HepG2 (cell line): Measurements from ENCODE around the gene CACNB4. TPM values are rescaled to one million over a fixed set of nuclear protein-coding genes. Genes with fewer than 3 reads are reported as not detected.

Source experiments
- ATAC-seq: fragments of 200-7000 bp; cut with Tn5 transposase; 3 replicates; pipeline ENCODE4 v1.9.1; 2020; ENCODE audit warnings: mild to moderate bottlenecking, moderate library complexity
- BruUV-seq: library from RNA; stranded (reverse); fragments of 400-500 nt; replicated peaks from 2 replicates; lab custom pipeline; 2021; lab: Mats Ljungman, UMichigan
- CTCF ChIA-PET: fragments of 300-600 bp; formaldehyde crosslinking; extraction: SDS; loops from one replicate; lab custom pipeline; 2021; ENCODE audit warnings: low total read pairs, inconsistent platforms, low intra/inter-chr PET ratio; lab: Yijun Ruan, JAX
- POLR2A ChIA-PET: fragments of 350-600 bp; sonication (Branson Sonifier 250); formaldehyde crosslinking; loops from one replicate; lab custom pipeline; 2020; ENCODE audit warnings: antibody characterized with exemption, inconsistent platforms; lab: Yijun Ruan, JAX
- DNase-seq: peaks from one replicate; pipeline ENCODE4 v3.0.0-alpha.2; 2015; ENCODE audit warnings: low spot score
- FAIRE-seq: peaks from 3 replicates; lab custom pipeline; 2011; peaks lifted over from hg19 to GRCh38; lab: Jason Lieb, UNC
- H2AFZ ChIP-seq: one replicate; pipeline ENCODE4 v1.6.1; 2011; ENCODE audit warnings: low read length, inconsistent platforms
- H3K27ac ChIP-seq: fragments of 300-600 bp; 3 replicates; pipeline ENCODE4 v1.8.0; 2011; ENCODE audit warnings: mixed run types, mild to moderate bottlenecking, mixed read lengths, low read length, inconsistent platforms; ENCODE audit not compliant: insufficient read depth; ENCODE audit errors: extremely low read length
- H3K27me3 ChIP-seq, 2 experiments: fragments of 200-600 bp in 1 of 2; 2 replicates in 1 of 2; 3 replicates in 1 of 2; pipeline versions ENCODE4 v1.6.0 to v1.8.0; 2011; ENCODE audit warnings: low read length in 2 of 2, mild to moderate bottlenecking in 2 of 2, moderate library complexity in 2 of 2, inconsistent platforms in 1 of 2; ENCODE audit not compliant: insufficient read depth in 2 of 2, control insufficient read depth in 1 of 2
- H3K36me3 ChIP-seq, 2 experiments: fragments of 200-600 bp in 1 of 2; replicated peaks in 1 of 2; 2 replicates in 1 of 2; 3 replicates in 1 of 2; pipeline versions ENCODE4 v1.5.1 to v1.8.0; 2011; ENCODE audit warnings: low read length in 2 of 2, inconsistent platforms in 1 of 2; ENCODE audit not compliant: insufficient read depth in 2 of 2, control insufficient read depth in 1 of 2
- H3K4me1 ChIP-seq: 2 replicates; pipeline ENCODE4 v1.5.1; 2012; ENCODE audit warnings: low read length, inconsistent platforms; ENCODE audit not compliant: insufficient read depth
- H3K4me2 ChIP-seq: 2 replicates; pipeline ENCODE4 v1.6.0; 2011; ENCODE audit warnings: low read depth, low read length, inconsistent platforms
- H3K4me3 ChIP-seq, 3 experiments: fragments of 200-600 bp in 1 of 3; sonication (generic), shearing (Covaris generic) in 1 of 3; replicated peaks in 1 of 3; 2 replicates each; pipeline ENCODE4 v1.5.1; 2011 to 2016; ENCODE audit warnings: low read length in 3 of 3, inconsistent platforms in 2 of 3, low read depth in 2 of 3, mild to moderate bottlenecking in 2 of 3, control low read depth in 1 of 3, mixed read lengths in 1 of 3; ENCODE audit not compliant: insufficient read depth in 1 of 3
- H3K79me2 ChIP-seq: one replicate; pipeline ENCODE4 v1.6.1; 2011; ENCODE audit warnings: low read length, inconsistent platforms; ENCODE audit not compliant: insufficient read depth
- H3K9ac ChIP-seq: 2 replicates; pipeline ENCODE4 v1.6.0; 2011; ENCODE audit warnings: mild to moderate bottlenecking, low read depth, low read length, inconsistent platforms; ENCODE audit not compliant: insufficient read depth
- H3K9me3 ChIP-seq: 2 replicates; pipeline ENCODE4 v1.5.1; 2012; ENCODE audit warnings: mild to moderate bottlenecking, low read length
- H4K20me1 ChIP-seq: 2 replicates; pipeline ENCODE4 v1.6.0; 2011; ENCODE audit warnings: inconsistent platforms, mild to moderate bottlenecking, low read length, moderate library complexity; ENCODE audit not compliant: insufficient read depth
- EHMT2 ChIP-seq: fragments of 200-600 bp; sonication (generic); IDR thresholded peaks from 2 replicates; pipeline ENCODE4 v1.7.0; 2017; ENCODE audit warnings: antibody characterized with exemption, low read depth, low read length, borderline replicate concordance
- GLI4 ChIP-seq: sonication (generic); formaldehyde crosslinking; IDR thresholded peaks from 2 replicates; pipeline ENCODE4 v1.5.1; 2020; ENCODE audit warnings: missing genetic modification reagents, mild to moderate bottlenecking, moderate library complexity, borderline replicate concordance
- KDM3A ChIP-seq: IDR thresholded peaks from 2 replicates; pipeline ENCODE4 v1.6.1; 2018; ENCODE audit warnings: low read depth, missing compliant biosample characterization
- KMT2B ChIP-seq: IDR thresholded peaks from 2 replicates; pipeline ENCODE4 v1.6.1; 2016; ENCODE audit warnings: missing genetic modification reagents, missing compliant biosample characterization
- YY1 ChIP-seq: IDR thresholded peaks from 2 replicates; pipeline ENCODE4 v1.6.1; 2011; ENCODE audit warnings: low read length, low read depth, moderate library complexity, mild to moderate bottlenecking; ENCODE audit not compliant: insufficient read depth, insufficient replicate concordance
- ZIK1 ChIP-seq: sonication (generic); formaldehyde crosslinking; IDR thresholded peaks from 2 replicates; pipeline ENCODE4 v1.5.0; 2020; ENCODE audit warnings: mild to moderate bottlenecking, low read depth, missing genetic modification reagents, borderline replicate concordance
- ZNF232 ChIP-seq: sonication (generic); formaldehyde crosslinking; IDR thresholded peaks from 2 replicates; pipeline ENCODE4 v1.4.0; 2020; ENCODE audit warnings: missing genetic modification reagents, borderline replicate concordance
- ZNF644 ChIP-seq: IDR thresholded peaks from 2 replicates; pipeline ENCODE4 v1.6.1; 2016; ENCODE audit warnings: low read depth
- ZNF792 ChIP-seq: IDR thresholded peaks from 2 replicates; pipeline ENCODE4 v1.6.1; 2016
- WGBS: methylation state at CpG from one replicate; pipeline ENCODE4 v1.1.6; 2017; ENCODE audit warnings: low lambda C conversion rate; 5-methylcytosine and 5-hydroxymethylcytosine counted together
- in situ Hi-C: cut with HindIII; loops from 2 replicates; pipeline ENCODE4 v1.10.0; 2017; ENCODE audit warnings: low pct_unique_long_range_greater_than_20kb; ENCODE audit not compliant: extremely low pct_ligation_motif_present
- intact Hi-C: fragments of 100-400 bp; cut with micrococcal nuclease; formaldehyde crosslinking; loops from one replicate; pipeline ENCODE4 v1.10.0; 2022; ENCODE audit not compliant: unreplicated experiment
- polyA plus RNA-seq, 8 experiments: library from polyadenylated mRNA; depleted of rRNA in 3 of 8; stranded (reverse) in 7 of 8; unstranded in 1 of 8; fragments of >200 nt; fragmentation: Illumina TruSeq in 4 of 8; extraction: Trizol in 4 of 8; gene quantifications; 2 replicates each; pipeline versions ENCODE4 v1.2.1 to v1.2.3, GENCODE V29; 2011 to 2016; ENCODE audit warnings: low read depth in 4 of 8, missing spikeins in 1 of 8, mixed read lengths in 1 of 8; ENCODE audit not compliant: insufficient read depth in 1 of 8
- total RNA-seq, 5 experiments: library from RNA; depleted of rRNA; stranded (reverse); fragments of >200 nt; fragmentation: Illumina TruSeq; extraction: Trizol; gene quantifications; 2 replicates each; pipeline ENCODE4 v1.2.3, GENCODE V29; 2016; ENCODE audit warnings: low read depth in 1 of 5
- TF ChIP-seq, protein P1 (sequence below): sonication (generic); formaldehyde crosslinking; IDR thresholded peaks from 2 replicates; pipeline ENCODE4 v1.4.0; 2020; ENCODE audit warnings: missing genetic modification reagents
- TF ChIP-seq, protein P2 (sequence below): sonication (generic); formaldehyde crosslinking; IDR thresholded peaks from 2 replicates; pipeline ENCODE4 v1.4.0; 2020; ENCODE audit warnings: mild to moderate bottlenecking, missing genetic modification reagents

The CACNB4 gene
- total and polyA plus RNA-seq, 2 of the 13 experiments (the other 11 are each of a cell fraction or from before 2014, with no cell fraction given) = 5.1 to 14.3 TPM

DNA sequence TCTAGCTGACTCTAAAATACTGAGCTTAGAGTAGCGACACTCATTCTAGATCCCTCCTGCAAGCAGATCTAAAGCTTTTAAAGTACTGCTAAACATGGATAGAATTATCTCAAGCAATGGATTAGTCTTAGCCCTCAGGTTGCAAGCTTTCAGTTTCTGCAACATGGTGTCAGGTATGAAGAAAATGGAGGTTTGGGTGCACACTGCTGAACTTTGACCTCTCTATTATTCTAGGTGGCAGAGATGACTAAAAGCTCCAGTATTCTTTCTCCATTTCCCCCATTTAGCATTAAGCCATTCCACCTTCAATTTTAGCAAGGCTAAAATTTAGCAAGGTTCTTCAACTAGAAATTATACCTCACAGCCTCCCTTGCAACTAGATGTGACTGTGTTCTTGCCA is 117.0 kb downstream of the CACNB4 start (continued):
- TF ChIP-seq YY1 (peak; percentile 21), EHMT2 (0 out of 2 replicates have a peak, but pooled peaks have one; percentile 55), ZNF644 (CRISPR knock-in tag) (peak; percentile 75)
- TF ChIP-seq, protein P1, sequence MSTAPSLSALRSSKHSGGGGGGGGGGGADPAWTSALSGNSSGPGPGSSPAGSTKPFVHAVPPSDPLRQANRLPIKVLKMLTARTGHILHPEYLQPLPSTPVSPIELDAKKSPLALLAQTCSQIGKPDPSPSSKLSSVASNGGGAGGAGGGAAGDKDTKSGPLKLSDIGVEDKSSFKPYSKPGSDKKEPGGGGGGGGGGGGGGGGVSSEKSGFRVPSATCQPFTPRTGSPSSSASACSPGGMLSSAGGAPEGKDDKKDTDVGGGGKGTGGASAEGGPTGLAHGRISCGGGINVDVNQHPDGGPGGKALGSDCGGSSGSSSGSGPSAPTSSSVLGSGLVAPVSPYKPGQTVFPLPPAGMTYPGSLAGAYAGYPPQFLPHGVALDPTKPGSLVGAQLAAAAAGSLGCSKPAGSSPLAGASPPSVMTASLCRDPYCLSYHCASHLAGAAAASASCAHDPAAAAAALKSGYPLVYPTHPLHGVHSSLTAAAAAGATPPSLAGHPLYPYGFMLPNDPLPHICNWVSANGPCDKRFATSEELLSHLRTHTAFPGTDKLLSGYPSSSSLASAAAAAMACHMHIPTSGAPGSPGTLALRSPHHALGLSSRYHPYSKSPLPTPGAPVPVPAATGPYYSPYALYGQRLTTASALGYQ (CRISPR knock-in tag) = no peak
- TF ChIP-seq, protein P2, sequence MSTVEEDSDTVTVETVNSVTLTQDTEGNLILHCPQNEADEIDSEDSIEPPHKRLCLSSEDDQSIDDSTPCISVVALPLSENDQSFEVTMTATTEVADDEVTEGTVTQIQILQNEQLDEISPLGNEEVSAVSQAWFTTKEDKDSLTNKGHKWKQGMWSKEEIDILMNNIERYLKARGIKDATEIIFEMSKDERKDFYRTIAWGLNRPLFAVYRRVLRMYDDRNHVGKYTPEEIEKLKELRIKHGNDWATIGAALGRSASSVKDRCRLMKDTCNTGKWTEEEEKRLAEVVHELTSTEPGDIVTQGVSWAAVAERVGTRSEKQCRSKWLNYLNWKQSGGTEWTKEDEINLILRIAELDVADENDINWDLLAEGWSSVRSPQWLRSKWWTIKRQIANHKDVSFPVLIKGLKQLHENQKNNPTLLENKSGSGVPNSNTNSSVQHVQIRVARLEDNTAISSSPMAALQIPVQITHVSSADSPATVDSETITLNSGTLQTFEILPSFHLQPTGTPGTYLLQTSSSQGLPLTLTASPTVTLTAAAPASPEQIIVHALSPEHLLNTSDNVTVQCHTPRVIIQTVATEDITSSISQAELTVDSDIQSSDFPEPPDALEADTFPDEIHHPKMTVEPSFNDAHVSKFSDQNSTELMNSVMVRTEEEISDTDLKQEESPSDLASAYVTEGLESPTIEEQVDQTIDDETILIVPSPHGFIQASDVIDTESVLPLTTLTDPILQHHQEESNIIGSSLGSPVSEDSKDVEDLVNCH = no peak

DNA sequence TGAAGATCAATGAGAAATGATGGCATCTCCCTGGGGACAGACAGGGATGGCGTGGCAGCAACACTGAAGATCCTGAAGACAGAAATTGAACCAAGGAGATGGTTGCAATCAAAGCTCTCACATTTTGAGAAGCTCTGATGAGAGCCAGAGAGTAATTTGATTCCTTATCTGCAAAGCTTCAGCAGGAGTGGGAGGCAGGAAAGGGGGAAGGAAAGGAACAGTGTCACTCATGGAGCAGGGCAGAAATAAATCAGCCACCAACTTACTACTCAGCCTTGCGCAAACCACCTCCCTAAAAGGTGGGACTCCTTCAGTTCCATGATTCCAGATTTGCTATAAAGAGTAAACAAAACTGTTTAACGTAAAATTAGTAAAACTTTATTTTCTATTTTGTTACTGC is 119.2 kb downstream of the CACNB4 start:
- ATAC-seq = no peak
- no peak overlapping the region for H3K27ac ChIP-seq
- intact Hi-C loops = no loop called here
- no peak overlapping the region for H3K4me3 ChIP-seq
- no peak for TF ChIP-seq KDM3A (CRISPR knock-in tag)
- no peak for TF ChIP-seq ZNF232 (CRISPR knock-in tag)
- no peak for TF ChIP-seq KMT2B
- TF ChIP-seq ZIK1 (CRISPR knock-in tag) = no peak
- no peak for TF ChIP-seq ZNF792
- no peak for TF ChIP-seq GLI4 (CRISPR knock-in tag)
- TF ChIP-seq, all 625 proteins: peak for 0
- 96% methylated on average over 3 of the region's 3 CpGs for WGBS
- Histone ChIP-seq H3K27me3 (no peaks in the 10 kb centered on the region), H3K36me3 (no peaks in the 10 kb centered on the region), H2AFZ (no peak overlapping the region), H3K9me3 (no peaks in the 10 kb centered on the region), H4K20me1 (no peaks in the 10 kb centered on the region), H3K4me2 (no peak overlapping the region), H3K9ac (no peak overlapping the region), H3K79me2 (no peaks in the 10 kb centered on the region), H3K4me1 (peaks cover 62% of the 10 kb centered on the region)
- in situ Hi-C loops = no loop called here
- POLR2A ChIA-PET = interaction anchor here (1.2 kb wide), 1 partner anchor 16 kb away, joined by 5 read pairs; no protein-coding TSS in a partner anchor
- BruUV-seq = no TSS peak
- CTCF ChIA-PET = no interaction called here
- FAIRE-seq (no peak), DNase-seq (no peak)
